ENCODE measurements around the gene ABHD16A.
A peak's percentile ranks its signal among the peaks of the same experiment; 100 is the strongest.

Gene ABHD16A

DNA sequence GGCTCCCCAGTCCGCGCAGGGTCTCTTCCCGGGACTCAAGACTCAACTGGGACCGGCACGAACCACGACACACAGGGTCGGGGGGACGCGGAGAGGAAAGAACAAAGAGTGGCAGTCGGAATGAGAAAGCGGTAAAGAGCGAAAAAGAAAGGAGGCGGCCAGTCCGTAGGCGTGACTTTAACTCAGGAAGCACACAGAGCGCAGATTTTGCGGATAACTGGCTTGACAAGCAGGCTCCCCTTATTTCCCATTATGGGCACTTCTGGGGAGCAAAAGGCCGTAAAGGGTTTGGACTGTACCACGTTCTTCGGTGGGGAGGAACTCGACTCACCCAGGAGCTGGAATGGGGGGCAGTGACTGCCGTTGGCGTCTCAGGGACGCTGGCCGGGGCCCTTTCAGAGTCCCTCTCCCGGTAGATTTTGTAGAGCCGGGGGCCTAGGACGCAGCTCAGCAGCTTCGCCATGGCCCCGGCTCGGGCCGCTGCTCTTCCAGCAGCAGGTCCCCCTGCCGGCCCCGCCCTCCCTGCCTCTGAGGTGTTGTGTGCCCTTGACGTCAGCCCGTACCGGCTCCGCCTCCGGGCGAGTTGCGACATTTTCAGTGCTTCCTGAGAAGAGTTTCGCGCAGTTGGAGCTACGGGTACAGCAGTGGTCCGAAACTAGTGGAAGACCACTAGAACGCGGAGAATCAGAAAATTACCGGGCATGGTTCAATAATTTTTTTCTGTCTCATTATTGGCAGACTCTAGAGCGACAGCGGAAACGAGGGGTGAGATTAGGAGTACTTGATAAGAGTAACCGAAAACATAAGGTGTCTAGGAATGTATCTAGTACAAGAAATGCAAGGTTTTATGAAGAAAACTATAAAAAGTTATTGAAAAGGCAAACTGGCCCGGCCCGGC, at the start of gene ABHD16A:
ABHD16A (minus strand) TSS at position 506 of the 898 bp plus-strand sequence; CDS start at position 463, 43 bp downstream.
- peak; percentile 99 for DNase-seq

DNA sequence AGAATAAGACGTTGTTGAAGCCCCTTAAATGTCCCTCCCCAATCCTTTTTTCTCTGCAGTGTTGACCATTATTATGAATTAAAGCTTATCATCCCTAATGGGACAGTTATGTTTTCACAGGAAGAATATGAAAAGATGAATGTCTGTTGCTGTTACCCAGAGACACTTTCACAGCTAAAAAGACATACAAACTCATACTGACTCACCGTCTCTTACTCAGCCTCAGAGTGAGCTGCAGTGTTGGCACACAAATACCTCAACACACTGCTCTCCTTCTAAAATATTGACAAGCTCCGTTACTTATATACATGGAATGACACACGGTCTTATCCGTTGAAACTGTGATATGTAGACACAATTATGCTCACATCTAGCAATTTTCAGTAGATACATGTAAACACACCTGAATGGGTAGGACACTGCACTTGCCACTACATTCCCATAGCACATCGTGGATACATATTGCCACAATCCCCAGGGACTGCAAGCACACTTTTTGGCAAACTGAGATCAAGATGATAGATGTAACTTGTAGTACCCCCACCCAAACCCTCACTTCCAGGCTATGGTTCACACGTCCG, 49.7 kb upstream of the ABHD16A start:
- DNase-seq = no peak

DNA sequence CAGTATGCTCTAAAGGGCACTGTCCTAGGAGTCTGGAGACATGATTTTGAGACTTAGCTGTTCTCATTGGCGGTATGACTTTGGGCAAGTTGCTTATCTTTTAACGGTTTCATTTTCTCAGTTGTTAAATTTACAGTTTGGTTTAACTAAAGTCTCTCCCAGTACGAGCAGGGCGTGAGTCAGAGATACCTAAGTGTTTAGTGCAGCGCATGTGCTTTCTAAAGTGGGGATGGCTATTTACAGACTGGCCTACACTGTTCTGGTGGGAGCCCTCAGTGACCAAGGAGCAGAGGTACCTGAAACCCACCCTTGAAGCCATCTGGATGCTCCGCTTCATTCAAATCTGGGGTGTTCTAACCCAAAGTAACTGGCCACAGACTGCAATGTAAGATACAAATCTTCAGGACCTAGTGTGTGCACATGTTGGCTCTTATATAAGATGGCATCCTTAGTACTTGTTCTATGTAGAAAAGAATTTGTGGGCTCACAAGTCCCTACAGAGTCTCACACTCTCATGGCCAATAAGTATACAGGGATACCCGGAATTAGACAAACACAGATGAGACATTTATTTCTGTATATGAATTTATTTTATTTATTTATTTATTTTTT, 47.4 kb upstream of the ABHD16A start:
- DNase-seq = no peak

DNA sequence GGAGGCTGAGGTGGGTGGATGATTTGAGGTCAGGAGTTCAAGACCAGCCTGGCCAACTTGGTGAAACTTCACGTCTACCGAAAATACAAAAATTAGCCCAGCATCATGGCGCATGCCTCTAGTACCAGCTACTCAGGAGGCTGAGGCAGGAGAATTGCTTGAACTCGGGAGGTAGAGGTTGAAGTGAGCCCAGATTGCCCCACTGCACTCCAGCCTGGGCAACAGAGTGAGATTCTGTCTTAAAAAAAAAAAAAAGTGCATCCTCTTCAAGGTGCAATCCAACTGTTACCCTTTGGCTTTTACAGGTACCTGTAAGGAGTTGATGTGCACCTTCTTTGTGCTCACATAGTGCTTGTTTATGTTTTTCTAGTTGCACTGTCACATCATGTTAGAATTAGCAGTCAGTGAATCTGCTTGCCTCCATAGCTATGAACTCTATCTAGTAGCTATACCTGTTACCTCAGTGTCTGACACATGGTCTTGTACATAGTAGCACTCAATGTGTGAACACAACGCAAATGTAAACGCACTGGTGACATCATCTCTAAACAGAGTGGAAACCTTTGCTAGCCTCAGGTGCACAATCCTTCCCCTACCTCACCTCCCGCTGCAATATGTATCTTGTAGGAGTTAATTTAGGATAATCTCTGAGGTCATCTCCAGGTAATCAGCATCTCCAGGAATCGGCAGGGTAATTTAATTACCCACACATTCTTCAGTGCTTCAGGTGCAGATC, 46.3 kb upstream of the ABHD16A start:
- no peak for DNase-seq

DNA sequence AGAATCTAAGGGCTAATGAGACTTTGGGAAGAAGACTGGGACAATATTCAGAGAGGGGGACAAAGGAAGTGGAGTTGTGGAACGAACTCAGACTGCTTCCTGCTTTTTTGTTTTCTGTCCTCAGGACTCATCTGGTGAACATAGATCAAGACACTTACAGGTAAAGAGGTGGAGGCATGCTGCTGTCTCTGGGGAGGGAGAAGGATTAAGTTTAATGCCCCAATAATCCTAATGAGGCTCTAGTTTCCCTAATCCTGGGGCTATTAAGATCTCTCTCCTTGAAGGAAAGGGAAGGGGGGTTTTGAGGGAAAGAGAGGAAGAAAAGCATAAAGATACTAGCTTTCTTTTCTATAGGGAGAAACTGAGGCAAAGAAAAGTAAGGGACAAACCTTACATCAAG, 41.3 kb upstream of the ABHD16A start:
- DNase-seq = no peak

DNA sequence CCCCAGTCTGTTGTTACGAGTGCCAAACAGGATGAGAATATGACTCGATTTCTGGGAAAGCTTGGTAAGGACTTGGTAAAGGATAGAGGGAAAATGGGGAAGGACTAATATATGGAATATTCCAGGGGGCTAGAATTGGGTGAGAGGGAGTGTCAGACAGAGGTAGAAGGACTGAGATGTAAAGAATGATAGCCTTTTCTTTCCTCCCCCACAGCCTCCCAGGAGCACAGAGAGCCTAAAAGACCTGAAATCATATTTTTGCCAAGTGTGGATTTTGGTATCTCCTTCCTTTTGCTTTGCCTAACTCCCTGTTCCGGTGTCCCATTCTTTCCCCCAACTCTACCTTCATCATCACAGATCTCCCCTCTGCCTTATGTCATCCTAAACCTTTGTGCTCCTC, 39.8 kb upstream of the ABHD16A start:
- DNase-seq = no peak

DNA sequence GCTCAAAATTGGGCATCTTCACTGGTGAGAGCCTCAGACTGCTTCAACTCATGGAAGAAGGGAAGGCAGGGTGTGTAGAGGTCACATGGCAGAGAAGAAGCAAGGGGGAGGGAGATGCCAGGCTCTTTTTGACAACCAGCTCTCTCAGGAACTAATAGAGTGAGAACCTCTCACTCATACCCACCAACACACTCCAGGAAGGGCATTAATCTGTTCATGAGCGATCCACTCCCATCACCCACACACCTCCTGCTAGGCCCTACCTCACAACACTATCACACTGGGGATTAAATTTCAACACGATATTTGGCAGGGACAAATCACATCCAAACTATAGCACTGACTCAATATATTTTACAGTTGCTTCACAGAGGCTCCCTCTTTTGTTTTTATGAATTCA, 38.7 kb upstream of the ABHD16A start:
- DNase-seq = no peak

DNA sequence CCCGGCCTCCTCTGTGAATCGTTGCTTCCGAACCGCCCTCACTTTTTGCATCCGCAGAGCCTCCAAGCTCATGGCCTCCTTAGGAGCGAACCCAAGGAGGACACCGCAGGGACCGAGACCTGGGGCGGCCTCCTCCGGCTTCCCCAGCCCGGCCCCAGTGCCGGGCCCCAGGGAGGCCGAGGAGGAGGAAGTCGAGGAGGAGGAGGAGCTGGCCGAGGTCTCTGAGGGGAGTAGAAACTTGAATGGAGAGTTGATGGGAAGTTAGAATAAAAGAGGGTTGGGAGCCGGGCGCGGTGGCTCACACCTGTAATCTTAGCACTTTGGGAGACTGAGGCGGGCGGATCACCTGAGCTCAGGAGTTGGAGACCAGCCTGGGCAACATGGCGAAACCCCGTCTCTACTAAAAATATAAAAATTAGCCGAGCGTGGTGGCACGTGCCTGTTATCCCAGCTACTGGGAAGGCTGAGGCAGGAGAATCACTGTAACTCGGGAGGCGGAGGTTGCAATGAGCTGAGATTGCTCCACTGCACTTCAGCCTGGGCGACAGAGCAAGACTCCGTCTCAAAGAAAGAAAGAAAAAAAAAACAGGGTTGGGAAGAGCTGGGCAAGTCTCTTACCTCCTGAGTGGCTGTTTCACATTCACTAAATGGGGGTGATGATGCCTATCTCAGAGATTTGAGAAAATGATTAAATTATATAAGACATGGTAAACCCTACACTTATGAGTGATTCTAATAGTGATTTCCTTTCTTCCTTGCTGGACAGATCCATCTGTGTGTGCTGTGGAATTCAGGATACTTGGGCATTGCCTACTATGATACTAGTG, 37.5 kb upstream of the ABHD16A start:
- no peak for DNase-seq

DNA sequence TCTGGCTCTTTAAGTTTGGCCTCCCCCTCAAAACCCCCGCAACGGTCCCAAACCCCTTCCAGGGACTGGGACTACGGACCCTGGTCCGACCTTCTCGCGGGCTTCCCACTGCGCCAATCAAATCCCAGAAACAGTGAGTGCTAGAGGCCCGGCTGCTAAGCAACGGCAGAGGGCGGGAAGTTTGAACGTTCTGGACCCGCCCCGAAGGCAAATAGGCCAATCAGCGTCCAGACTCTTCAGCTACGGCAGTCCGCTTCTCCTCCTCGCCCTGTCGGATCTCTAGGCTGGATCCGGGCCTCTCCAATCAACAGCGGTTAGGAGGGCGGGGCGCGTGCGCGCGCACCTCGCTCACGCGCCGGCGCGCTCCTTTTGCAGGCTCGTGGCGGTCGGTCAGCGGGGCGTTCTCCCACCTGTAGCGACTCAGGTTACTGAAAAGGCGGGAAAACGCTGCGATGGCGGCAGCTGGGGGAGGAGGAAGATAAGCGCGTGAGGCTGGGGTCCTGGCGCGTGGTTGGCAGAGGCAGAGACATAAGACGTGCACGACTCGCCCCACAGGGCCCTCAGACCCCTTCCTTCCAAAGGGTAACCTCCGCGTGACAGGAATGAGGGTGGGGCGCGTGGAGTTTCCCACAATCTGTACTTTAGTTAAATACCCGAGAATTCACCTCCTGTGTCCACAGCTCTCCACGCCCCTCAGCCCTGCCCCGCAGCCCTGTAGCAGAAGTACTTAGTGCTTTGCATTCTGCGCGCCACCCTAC, 36.7 kb upstream of the ABHD16A start, which contains the start of gene MSH5:
MSH5 (plus strand) TSS at position 367 of the 758 bp plus-strand sequence. CDS start 462 bp downstream, outside the sequence.
- peak; percentile 95 for DNase-seq

DNA sequence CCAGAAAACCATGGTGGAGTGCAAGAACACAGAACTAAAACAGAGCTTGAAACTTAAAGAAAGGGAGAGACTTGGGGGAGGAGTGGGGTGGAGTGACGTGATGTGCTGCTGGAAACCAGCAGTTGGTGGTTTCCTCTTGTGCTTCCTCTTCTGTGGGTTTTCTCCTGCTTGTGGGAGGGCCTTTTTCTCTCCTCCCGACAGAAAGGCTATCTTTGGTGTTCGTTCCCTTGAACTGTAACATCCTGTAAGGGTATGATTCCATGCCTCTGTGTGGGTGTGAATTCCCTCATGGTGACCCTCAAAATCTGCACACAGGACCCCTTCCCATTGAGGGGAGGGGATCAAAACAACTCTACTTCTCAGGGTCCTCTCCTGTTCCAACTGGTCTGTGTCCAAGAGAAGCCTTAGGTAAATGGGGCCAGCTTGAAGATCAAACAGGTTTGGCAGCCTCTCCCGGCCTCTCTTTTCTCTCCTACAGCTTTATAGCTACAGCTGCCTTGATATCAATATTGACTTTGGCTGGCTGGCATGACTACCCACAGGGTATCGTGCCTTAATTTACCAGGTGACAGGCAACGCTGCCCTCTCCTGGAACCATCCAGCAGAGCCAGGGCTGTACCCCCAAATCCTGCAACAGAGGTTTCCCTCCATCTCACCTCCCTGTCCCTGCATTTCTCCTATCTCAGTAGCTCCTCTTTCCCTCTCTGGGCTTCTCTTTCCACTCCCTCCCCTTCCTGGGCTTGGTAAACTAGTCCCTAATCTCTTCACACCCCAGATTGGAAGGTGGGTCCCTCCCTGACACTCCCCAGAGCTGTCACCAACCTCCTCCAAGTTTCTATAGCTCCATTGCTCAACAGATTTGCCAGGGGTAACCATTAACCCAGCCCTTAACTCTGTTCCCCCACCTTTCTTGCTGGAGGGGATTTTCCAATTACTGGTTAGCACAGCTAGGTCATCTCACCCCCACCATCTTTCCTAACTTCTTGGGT, 35.2 kb upstream of the ABHD16A start:
- DNase-seq = peak; percentile 74

DNA sequence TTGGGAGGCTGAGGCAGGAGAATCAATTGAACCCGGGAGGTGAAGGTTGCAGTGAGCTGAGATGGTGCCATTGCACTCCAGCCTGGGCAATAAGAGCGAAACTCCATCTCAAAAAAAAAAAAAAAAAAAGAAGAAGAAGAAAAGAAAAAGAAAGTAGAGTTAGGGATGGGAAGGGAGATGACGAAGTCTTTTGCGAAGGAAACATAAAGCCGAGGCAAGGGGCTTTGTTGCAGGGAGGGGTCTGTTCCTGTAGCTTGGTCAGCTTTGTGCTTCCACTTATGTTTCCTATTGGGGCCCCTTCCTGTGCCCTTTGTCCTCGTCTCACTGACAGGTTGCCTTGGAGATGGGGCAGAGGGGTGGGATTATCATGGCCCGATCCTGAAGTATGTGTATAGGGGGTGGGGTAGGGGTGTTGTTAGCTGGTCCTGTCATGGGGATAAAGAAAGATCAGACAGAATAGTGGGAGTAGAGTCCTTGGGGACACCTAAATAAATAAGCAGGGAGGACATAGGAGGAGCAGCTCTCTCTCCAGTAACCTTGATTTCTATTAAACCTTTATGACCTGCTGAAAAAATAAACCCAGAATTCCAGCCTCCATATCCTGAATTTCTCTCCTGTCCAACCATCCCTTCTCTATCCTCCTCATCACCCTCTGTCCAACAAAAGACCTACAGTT, 34.3 kb upstream of the ABHD16A start:
- no peak for DNase-seq

DNA sequence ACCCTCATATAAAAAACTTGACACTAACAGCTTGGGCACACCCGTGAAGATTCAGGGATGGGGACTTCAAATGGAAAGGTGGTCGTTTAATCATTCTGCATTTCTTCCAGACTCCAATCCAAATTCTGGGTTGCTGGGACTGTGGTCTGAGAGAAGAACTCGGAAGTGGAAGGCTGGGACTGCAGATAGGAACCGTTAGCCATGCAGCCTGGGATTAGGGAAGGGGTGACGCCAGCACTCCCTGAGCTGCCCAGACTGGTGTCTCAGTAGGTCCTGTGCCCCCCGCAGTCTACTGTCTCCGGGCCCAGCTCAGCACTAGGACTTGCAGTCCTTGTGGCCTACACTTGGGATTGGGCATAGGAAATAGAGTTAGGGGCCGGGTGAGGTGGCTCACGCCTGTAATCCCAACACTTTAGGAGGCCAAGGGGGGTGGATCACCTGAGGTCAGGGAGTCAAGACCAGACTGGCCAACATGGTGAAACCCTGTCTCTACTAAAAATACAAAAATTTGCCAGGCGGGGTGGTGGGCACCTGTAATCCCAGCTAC, 33.7 kb upstream of the ABHD16A start:
- DNase-seq = no peak

DNA sequence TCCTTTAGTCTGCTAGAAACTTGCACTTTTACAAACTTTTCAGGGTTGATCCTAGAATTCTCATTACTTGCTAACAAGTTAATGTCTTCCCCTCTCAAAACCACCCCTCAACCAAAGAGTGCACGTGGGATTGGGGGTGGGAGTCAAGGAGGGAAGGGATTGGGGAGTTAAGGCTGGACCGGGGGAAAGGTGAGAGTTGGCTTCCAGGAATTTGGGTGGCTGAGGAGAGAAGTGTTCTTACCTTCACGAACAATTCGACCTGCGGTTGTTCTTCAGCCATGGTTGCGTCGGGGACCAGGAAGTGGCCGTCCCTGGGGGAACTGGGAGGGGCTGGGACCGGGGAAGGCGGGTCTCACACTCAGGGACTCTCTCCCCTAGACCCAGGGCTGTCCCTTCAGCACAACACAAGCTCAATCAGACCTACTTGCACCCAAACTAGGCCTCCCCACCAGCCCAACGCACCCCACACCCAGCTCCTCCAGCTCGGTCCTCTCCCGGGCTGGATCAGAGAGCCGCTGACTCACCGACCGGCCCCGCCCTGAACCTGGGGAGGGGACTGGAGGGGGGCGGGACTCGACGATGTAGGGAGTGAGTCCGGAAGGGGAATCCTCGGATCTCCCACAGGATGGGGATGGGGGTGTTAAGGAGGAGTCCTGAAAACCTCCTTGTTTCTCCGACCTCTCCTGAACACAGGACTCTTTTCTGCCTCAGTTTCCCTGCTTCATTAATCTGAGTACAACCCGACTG, 33.1 kb upstream of the ABHD16A start, which contains the start of gene CLIC1:
CLIC1 (minus strand) TSS at position 510 of the 747 bp plus-strand sequence; CDS start at position 280, 230 bp downstream.
- peak; percentile 85 for DNase-seq

DNA sequence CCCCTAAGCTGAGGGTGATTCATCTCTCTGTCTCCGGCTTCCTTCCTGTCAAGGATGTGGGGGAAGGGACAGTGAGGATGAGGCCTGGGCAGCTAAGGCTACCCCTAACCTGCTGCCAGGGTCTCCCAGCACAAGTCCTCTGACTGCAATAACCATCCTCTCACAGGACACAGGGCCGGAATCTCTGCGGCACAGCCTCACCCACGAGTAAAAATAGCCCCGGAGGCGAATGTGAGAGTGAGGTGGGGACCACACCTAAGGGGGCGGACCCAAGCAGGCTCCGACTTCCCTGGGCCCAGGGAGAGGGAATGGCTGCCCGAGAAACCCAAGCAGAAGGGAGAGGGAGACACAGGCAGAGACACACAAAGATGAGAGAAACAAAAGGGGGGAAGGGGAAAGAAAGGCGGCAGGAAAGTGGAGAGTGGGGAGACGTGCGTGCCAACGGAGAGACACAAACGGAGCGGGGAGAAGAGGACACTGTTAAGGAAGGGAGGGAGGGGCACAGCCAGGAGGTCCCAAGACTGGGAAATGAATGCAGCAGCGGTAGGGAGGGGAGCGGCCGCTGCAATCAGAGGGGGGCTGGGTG, 31.8 kb upstream of the ABHD16A start:
- DNase-seq = peak; percentile 69

DNA sequence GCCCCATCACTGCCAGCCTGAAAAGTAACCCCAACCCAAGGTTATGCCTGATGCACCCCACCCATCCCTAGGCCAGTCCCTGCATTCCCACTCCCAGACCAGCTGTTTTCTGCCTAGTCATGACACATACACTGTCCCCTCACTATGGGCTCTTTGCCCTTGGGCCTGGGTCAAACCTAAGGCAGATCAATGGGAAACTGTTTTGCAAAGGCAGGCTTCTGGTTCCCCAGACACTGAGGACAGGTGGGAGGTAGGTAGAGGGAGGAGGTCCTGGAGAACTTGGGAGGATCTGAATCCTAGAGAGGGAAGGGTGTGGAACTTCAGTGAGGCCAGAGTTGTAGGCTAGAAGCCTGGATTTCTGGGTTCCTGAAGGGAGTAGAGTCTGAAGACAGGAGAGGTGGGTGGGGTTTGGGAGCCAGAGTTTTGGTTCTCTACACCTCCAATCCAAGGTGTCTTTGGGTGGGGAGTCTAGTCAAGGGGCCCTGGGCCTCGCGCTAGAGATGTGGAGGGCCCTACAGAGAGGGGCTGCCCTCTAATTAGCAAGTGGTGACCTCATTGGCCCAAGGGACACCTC, 31.2 kb upstream of the ABHD16A start:
- DNase-seq = no peak

DNA sequence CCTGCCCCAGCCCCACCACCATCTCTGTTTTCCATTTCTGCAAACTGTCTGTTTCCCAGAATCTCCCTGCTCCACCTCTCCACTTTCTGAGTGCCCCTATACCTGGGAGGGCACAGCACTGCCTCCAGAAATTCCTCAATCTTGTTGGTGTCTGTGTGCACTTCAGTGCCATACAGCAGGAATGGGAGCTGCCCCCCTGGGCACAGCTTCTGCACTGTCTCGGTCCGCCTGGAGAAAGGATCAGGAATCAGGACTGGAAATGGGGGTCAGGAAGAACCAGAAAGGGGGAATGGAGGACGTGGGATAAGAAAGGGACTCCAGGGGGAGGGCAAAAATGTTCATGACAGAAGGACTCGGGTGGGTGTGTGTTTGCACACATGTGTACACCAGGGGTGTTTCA, 30.6 kb upstream of the ABHD16A start:
- DNase-seq = no peak

DNA sequence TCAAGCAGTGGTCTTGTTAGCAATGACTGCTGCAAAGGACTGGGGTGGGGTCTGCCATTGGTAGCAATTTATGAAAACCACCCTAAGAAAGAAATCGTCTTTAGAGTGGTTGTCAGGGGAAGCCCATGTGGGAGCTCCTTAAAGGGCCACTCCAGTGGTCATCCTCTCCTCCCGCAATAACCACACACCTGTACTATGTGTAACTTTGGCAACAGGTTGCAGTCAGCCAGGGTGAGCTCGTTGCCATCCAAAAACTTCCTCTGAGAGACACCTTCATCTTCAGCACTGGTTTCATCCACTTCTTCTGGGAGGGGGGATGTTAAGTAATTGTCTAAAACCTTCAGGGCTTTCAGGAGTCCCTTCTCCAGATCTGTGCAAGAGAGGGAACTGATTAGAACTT, 28.9 kb upstream of the ABHD16A start:
- no peak for DNase-seq

All from CD4-positive, alpha-beta T cell treated with Interleukin-17A for 4 hours (primary cell).